ENCODE measurements around the gene CLSTN2.

The CLSTN2 gene

DNA sequence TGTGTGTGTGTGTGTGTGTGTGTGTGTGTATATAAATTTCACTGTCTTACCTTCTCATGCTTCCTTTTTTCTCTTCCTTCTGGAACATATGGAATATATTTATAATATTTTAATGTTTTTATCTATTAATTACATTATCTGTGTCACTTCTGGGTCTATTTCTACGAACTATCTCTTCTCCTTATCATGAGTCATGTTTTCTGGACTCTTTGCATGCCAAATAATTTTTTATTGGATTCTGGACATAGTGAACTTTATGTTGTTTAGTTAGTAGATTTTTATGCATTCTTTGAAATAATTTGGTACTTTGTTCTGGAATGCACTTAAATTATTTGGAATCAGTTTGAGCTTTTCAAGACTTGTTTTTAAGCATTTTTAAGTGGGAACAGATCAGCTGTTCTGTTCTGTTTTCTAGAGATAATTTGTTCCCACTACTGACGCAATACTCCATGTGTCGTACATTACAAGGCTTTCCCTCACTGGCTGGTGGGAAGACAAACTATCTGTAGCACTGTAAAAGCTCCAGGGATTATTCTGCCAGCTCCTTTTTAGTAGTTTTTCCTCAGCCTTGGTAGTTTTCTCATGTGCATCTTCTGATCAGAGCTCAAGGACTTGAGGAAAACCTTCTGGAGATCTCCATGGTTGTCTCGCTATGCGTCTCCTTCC, 302.0 kb downstream of the CLSTN2 start:
- DNase-seq (ENCODE audit: low read depth) = no peak

DNA sequence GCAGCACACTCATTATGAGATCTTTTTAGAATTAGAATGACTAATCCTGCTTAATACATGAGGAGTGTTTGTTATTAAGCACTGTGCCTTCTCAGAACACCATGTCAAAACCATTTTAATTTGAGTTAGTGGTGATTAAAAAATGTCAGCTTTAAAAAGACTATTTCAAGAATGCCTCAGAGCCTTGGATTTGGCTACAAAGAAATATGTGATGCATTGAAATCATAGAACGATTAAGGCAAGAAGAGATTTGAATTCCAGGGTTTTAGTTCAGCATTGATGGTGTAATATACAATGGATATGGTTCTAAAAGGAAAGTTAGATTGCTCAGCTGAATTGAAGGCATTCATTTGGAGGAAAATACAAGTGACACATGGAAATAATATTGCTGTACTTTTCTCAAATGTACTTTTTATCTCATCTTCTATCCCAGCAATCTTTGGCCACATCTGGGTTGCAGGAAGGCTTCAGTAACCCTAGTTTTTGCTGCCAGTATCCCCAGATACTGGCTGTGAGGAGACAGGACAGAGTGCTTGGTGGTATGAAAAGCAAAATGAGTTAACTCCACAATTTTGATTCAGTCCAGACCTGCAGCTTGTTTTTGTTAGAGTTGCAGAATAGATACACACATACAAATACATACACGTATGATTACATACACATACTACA, 303.8 kb downstream of the CLSTN2 start:
- no peak for DNase-seq (ENCODE audit: low read depth)

DNA sequence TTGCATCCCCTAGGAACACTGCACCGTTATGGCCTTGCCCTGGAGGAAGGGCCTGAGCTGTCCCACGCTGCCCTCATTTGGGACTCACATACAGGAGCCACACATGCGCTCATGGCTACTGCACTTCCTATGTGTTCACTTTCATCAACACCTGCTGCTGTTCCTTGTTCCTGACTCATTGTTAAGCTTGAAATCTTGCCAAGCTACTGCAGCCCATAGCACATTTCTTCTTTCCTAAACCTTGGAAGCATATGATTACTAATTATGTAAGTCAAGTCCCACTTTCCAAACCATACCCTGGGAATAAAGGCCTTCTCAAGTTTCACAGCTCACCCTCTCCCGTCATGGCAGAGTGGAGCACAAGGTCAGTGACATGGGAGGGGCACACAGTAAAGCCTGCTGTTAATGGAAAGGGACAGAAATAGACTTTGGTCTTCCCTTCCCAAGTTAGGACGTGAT, 307.9 kb downstream of the CLSTN2 start:
- DNase-seq (ENCODE audit: low read depth) = no peak

DNA sequence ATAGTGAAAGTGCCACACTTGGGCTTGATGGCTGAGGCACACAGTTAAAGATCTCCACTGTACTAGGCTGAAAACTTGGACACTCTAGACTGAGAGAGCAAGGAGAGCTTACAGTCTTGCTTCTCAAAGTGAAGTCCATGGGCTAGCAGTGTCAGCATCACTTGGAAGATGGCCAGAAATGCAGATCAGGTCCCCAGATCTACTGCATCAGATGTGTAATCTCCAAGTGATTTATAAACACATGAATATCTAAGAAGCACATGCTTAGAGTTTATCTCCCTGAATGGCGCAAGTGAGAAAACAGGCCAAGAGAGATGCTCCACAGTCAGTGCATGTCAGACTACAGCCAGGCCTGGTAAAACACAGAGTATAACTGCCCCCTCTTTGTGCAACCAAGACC, 308.6 kb downstream of the CLSTN2 start:
- DNase-seq (ENCODE audit: low read depth) = no peak

DNA sequence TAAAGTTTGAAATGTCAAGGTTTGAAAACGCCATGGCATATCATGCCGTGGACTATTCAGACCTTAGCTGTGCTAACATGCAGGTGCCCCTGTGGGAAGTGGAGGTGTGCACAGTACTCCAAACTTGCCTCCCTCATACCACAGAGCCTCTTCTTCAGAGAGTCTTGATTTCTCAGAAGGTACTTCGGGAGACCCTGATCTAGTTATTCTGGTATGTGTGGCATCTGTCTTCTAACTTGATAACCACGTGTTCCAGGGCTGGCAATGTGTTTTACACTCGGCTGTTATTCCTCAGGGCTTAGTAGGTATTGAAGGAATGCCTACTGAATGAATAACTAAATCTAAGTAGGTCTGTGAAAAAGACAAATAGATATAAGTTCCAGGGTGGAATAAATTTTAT, 309.9 kb downstream of the CLSTN2 start:
- DNase-seq (ENCODE audit: low read depth) = no peak

DNA sequence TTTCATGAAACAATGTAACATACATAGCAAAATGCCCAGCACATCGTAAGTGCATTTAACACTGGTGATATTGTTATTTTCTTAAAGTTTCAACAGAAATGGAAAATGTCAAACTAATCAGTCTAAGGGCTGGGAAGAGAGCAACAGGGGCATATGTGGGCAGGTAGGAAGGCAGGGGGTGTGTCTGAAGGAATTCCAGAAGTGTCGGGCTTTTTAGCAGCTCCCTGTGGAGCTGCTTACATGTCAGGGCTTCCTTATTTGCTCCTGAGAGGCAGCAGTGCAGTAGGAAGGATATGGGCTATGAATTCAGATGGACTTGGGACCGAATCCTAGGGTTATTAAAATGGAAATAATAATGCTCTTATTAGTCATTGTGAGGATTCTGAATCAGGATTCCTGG, 311.6 kb downstream of the CLSTN2 start:
- DNase-seq (ENCODE audit: low read depth) = no peak

DNA sequence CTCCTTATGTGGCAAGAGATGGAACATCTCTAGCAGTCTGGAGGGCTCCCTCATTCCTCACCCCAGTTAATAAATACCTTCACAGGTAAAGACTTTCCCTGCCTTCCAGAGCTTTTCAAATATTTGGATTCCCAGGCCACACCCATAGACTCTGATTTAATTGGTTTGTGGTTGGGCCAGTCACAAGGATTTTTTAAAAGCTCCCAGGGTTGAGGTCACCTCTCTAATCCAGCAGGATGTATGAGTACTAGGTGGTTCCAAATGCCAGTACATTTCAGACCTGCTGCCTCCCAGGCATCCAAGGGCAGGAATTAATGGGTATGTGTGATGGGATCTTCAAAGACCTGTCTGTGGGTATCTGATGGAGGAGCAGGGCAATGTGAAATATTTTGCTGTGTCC, 312.8 kb downstream of the CLSTN2 start:
- no peak for DNase-seq (ENCODE audit: low read depth)

DNA sequence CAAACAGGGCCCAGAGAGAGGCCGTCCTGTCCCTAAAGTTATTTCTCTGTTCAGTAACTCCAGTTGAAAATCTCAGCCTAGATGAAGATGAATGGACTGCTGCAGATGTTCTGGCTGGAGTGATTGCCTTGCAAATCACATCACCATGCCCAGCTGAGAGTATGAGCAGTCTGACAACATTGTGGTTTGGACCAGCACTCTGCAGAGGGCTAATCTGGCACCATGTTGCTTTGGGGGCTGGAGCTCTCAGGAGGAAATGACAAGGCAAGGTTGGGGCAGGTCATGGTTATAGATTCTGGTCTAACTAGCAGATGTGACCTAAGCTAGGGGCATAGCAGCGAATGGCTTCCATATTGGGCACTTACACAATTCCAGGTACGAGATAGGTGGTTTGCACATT, 314.2 kb downstream of the CLSTN2 start:
- no peak for DNase-seq (ENCODE audit: low read depth)

DNA sequence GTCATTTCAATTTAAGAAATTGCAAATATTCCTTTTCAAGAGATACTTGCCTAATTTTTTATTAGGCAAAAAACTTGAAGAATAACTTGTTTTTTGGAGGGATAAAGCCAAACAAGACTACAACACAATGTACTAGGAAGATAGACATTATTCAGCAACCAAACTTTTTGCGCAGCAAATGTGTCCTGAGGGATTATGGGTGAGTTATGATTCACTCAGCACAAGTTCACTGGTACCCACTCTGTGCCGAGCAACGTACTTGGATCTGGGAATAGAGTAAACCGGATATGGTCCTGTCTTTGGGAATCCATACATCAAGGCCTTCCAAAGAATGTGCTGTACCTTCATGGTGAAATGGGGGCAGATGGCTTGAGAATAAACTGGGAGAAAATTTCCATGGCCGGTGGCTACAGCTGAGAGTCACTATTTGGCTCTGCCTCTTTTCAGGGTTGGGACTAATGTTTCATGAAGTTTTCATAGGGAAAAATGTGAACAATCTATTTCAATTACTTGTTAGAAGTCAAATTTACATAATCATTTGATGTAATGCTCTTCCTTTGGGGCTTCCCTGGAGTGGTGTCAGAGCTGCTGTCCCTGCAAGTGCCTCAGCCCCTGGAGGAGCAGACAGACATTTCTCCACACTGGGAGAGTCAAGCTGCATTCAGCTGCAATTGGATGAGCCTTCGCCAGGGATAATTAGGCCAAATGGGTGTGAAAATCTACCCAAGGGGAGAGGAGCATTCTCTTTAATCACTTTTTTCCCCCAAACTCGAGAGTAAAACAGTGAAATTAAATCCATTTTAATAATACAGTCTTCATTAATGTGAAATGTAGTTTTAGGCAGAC, 315.2 kb downstream of the CLSTN2 start:
- no peak for DNase-seq (ENCODE audit: low read depth)

DNA sequence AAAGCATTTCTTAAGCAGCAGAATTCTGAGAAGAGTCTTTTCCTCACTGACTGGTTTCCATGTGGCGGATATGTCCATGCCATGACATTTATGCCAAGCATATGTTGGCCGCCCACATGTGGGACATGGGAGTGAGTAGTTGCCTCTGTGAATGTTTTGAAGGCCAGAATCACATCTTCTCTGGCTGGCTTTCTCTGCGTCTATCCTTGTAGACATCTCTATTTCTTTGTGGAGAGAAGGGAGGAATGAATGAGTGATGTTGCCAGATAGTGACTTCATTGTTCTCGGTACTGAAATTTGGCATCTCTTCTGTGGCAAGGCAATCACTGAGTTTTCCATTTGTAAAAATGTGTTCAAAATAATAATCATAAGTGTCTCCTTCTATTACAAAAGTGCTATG, 316.0 kb downstream of the CLSTN2 start:
- DNase-seq (ENCODE audit: low read depth) = no peak

DNA sequence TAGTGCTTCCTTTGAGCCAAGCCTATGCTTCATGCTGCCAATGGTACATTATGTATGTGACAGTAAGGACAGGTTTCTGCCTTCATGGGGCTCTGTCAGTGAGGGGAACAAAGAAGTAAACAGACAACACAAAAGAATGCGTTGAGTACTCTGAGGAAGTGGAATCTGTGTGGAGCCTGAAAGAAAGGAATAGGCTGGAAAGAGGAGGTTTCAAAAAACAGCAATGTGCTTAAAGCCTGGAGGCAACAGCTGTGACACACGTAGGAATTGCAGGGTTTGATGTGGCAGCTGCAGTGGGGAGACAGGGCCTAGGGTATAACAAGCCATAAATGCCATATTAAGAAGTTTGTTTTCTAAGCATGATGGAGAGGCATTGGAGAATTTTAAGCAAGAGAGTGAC, 316.7 kb downstream of the CLSTN2 start:
- no peak for DNase-seq (ENCODE audit: low read depth)

DNA sequence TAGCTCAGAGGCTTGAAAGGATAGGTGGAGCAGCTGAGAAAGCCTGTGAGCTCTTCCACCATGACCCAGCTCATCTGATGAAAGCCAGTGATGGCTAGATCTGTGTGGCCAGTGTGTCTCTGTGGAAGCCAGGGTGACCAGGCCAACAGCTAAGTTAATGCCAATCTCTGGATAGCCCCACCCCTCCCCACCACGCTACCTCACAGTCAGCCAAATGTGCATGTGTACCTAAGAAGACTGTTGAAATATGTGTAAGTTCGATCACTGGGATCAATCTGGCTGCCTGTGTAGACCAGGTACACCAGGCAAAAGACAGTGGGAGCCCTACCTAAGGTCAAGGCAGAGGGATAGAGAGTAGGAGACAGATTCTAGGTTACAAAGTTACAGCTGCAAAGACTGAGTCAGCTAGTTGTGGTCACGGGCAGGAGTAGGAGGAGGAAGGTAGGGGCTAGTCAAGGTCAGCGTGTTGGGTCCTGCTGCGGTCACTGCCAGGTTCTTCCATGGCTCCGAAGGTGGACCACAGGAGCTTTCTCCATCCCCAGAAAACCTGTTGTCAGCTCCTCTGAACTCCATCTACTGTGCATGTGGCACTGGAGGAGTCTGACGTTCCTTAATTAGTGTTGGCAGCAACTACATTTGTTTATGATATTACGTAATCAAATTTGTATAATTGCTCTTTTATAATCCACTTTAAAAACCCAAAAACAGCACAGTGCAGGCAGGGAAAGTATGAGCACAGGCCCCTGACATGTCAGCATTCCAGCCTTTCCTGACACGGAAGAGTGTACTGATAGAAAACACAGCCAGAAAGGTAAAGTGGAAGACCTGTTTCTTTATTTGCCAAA, 318.0 kb downstream of the CLSTN2 start:
- DNase-seq (ENCODE audit: low read depth) = no peak

DNA sequence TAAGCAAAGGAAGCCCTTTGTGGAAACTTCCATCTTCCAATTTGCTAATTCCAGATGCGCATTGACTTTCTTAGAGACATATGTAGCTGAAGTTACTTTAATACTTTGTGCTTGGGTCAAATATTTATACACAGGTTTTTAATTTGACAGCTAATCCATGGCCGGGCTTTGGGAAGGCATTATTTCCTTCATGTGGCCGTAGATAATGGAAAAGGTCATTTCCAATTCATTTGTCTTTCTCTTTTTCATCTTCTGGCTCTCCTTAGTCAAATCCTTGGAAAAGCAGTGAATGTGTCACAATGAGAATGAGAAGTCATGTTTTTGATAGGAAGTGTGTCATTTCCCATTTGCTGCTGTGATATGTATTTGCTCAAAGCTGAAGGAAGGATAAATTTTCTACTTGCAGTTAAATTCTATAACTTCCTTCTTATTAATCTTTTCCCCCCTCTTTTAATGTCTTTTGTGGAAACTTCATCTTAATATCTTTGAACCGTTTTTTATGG, 323.3 kb downstream of the CLSTN2 start:
- DNase-seq (ENCODE audit: low read depth) = no peak

DNA sequence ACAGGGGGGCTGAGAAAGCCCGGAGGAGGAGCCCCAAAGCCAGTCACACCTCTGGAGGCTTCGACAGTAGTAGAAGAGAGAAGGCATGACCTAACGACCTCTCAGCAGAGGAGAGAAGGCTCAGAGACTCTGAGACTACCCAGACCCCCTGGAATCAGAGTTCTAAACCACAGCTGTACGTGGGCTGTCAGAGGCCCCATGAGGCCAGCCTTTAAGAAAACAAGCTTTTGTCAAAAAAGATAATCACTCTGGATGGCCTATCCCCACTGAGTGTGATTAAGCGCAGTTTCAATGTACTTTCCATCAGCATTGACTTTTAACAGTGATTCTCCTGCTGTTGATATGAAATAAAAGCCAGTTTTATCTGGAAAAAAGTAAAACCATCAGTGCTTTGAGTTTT, 330.3 kb downstream of the CLSTN2 start:
- DNase-seq (ENCODE audit: low read depth) = no peak

DNA sequence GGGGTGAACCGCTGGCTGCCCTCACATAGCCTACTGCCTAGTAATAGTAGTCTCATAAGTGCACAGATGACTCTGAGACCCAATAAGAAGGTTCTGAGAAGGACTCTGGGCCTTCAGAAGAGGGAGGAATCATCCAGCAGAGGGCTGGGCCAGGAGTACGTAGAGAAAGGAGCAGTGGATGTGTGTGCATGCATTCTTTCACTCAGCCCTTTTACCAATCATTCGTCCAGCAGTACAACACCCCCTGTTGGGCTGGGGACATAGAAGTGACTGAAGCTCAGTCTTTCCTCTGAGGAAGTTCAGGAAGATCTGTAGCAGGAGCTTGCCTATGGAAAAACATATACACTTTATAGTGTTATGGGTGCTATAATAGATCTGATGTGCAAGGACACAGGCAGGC, 333.1 kb downstream of the CLSTN2 start:
- DNase-seq (ENCODE audit: low read depth) = no peak

DNA sequence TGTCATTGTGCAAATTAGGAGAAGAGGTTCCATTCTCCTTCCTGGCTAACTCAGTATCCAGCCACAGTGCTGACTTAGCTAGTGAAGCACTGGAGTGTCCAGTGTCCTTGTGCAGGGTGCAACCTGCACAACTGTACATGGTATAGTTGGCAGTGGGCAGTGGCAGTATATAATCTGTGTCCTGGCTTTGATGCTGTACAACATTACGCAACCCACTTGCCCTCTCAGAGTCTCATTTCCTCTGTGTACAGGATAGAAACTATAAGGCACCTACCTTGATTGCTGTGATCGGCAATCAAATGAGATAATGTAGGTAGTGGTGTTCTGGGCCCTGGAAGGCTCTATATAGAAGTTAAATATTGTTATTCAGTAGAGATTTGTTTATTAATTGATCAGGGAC, 333.6 kb downstream of the CLSTN2 start:
- DNase-seq (ENCODE audit: low read depth) = no peak

DNA sequence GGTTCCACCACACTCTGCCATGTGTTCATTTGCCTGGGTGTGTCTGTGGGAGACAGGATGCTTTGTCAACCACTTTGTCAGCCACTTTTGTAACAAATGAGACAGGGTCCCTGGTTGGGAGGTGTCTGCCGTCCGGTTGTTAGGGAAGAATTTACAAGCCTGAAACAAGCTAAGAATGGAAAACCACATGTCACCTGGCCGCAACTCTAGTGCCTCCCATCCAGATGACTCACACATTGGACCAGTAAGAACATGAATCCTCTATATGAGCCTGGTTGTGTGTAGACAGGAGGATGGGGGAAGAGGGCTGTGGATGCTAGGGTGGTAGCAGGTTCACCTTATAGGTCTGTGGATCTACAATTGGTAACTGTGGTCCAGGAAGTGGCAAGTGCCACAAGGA, 335.3 kb downstream of the CLSTN2 start:
- DNase-seq (ENCODE audit: low read depth) = no peak

DNA sequence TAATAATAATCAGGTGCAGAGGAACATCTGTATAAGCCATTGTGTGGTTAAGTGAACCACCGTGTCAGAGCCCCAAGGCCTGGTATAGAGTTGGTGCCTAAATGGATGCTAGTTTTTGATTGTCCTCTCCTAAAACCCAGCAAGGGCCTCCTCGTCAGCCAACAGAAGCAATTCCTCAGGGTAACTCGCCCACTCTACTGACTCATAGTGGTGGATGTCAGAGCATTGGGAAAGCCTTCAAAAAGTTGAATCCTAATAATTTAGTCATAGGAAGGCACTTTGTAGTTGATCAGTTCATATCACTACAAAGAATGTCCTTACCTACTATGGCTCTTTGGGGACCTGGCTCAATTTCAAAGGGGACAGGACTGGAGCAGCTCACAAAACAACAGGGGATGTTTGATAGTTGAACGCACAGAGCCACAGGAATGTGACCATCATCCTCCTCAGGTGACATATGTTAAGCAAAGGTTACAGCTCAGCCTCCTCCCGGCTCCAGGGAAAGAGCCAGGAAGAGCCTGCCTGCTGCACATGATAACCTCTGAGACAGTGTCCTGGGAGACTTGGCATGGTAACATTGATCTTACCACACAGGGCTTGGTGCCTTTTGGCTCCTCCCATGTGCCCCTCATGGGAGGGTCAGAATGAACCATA, 338.7 kb downstream of the CLSTN2 start:
- no peak for DNase-seq (ENCODE audit: low read depth)

DNA sequence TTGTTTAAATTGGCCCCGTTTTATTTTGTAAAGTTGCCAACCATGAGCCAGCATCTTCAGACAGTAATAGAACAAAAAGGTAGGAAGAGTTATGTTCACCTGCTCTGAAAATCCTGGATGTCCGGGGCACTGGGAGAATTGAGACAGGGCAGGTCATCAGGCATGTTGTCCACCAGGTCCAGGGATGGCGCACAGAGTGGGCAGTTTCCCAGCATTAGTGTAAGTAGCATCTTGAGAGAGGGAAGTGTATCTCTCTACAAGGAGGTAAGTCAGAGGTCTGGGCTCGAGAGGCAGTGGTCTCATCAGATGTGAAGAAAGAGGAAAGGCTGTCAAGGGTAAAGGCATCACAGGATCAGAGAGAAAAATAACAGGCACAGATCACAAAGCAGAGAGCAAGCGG, 339.4 kb downstream of the CLSTN2 start:
- DNase-seq (ENCODE audit: low read depth) = no peak

DNA sequence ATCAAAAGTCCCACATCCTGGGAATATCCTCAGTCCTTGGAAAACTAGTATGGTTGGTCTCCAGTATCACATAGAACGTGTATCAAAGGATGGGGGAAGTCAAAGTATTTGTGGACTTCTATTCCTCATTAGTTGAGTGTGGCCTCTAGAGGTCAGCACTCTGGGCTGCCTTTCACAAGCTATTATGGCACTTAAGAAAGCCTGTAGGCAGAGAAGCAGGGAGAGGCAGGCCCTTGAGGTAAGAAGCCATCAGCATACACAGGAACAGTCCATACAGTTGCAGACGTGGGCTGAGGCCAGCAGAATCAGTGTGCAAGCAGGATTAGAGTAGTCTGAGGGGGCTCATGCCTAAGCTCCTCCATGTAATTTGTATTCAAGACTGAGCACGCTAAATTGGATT, 341.7 kb downstream of the CLSTN2 start:
- no peak for DNase-seq (ENCODE audit: low read depth)

DNA sequence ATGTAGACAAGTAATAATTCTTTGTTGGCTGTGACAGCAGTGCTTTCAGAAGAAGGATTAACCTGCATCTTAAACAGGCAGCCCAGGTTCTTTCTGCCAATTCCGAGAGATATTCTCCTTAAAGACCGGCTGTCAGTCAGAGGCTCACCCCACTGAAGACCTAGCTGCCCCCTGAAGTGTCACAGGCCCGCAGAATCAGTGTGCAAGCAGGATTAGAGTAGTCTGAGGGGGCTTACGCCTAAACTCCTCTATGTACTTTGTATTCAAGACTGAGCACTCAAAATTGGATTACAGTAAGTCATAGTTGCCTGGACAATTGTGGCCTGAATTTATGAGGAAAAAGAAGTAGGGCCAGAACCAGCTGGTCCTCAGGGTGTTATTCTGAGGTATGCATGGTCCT, 342.9 kb downstream of the CLSTN2 start:
- DNase-seq (ENCODE audit: low read depth) = no peak

DNA sequence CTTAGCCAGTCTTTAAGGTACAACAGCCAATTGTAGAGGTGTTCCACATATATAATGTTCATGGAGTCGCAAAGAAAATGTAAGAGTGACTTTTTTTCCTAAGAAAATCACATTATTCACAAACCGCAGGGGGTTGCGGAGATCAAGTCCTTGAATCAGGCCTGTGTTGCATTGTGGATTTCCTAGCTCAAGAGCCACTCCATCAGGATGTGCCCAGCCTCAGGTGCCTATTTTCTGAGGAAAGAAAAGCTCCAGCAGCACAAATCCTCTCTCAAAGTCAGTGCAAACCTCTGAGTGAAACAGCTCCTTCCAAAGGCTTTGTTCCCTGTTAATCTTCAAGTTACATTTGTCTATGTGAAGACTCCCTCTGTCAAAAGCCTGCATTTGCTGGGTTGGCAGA, 349.4 kb downstream of the CLSTN2 start:
- no peak for DNase-seq (ENCODE audit: low read depth)

Data from CMK (cell line).